OCI-LY3 (cell line): Measurements from ENCODE around the gene GALNT14.

Source experiments
- H2AFZ ChIP-seq: fragments of 200-600, 300-600 bp; shearing (Covaris generic); 2 replicates; pipeline ENCODE4 v1.6.0; 2014; ENCODE audit warnings: antibody characterized with exemption, low read depth, low read length
- H3K27ac ChIP-seq: fragments of 200-600, 300-600 bp; sonication (generic); 2 replicates; pipeline ENCODE4 v1.5.1; 2014; ENCODE audit warnings: mild to moderate bottlenecking, low read length, moderate library complexity, mixed read lengths
- H3K27me3 ChIP-seq: fragments of 200-600, 300-600 bp; sonication (generic); 2 replicates; pipeline ENCODE4 v1.6.1; 2014; ENCODE audit warnings: low read depth, low read length, mixed read lengths
- H3K36me3 ChIP-seq: fragments of 200-600, 300-600 bp; sonication (generic); replicated peaks from 2 replicates; pipeline ENCODE3; 2014; ENCODE audit warnings: low read depth, low read length, mixed read lengths
- H3K4me1 ChIP-seq: fragments of 300-600, 200-600 bp; sonication (generic); 2 replicates; pipeline ENCODE4 v1.6.1; 2014; ENCODE audit warnings: low read length, mixed read lengths
- H3K4me2 ChIP-seq: fragments of 200-600, 300-600 bp; sonication (generic); 2 replicates; pipeline ENCODE4 v1.6.1; 2014; ENCODE audit warnings: low read length, mixed read lengths
- H3K4me3 ChIP-seq: fragments of 300-600, 200-600 bp; sonication (generic); 2 replicates; pipeline ENCODE4 v1.5.1; 2014; ENCODE audit warnings: antibody characterized with exemption, mild to moderate bottlenecking, low read length, moderate library complexity
- H3K79me2 ChIP-seq: fragments of 300-600, 200-600 bp; shearing (Covaris generic); 2 replicates; pipeline ENCODE4 v1.6.1; 2014; ENCODE audit warnings: mild to moderate bottlenecking, low read length, mixed read lengths
- H3K9ac ChIP-seq: fragments of 300-600, 200-600 bp; shearing (Covaris generic); 2 replicates; pipeline ENCODE4 v1.6.0; 2014; ENCODE audit warnings: mild to moderate bottlenecking, low read length, moderate library complexity
- H3K9me3 ChIP-seq: fragments of 200-600, 300-600 bp; shearing (Covaris generic); 2 replicates; pipeline ENCODE4 v1.6.1; 2014; ENCODE audit warnings: low read length, mixed read lengths; ENCODE audit not compliant: insufficient read depth
- H4K20me1 ChIP-seq: fragments of 200-600, 300-600 bp; sonication (generic); 2 replicates; pipeline ENCODE4 v1.6.1; 2016; ENCODE audit warnings: low read length, mixed read lengths; ENCODE audit not compliant: insufficient read depth
- CTCF ChIP-seq: fragments of 200-600, 300-600 bp; sonication (generic); IDR thresholded peaks from 2 replicates; pipeline ENCODE4 v1.5.1; 2014; ENCODE audit warnings: antibody characterized with exemption, low read length, low read depth
- EZH2phosphoT487 ChIP-seq: fragments of 200-600 bp; shearing (Covaris generic); IDR thresholded peaks from 2 replicates; pipeline ENCODE4 v1.6.1; 2018; ENCODE audit warnings: antibody characterized with exemption, mixed run types, low read depth

Gene GALNT14

GRCh38 chr2:30957591-30957990 lies 180.6 kb downstream of the GALNT14 start:
- Histone ChIP-seq H4K20me1 (0 out of 2 replicates have a peak, but pooled peaks cover 8% of the 10 kb centered on the region), H3K4me3 (no peak overlapping the region), H2AFZ (no peak overlapping the region), H3K4me2 (no peak overlapping the region), H3K27ac (no peak overlapping the region), H3K9ac (no peak overlapping the region), H3K9me3 (no peaks in the 10 kb centered on the region), H3K36me3 (peaks cover 51% of the 10 kb centered on the region), H3K27me3 (no peaks in the 10 kb centered on the region), H3K4me1 (peaks cover 14% of the 10 kb centered on the region), H3K79me2 (no peaks in the 10 kb centered on the region)
- TF ChIP-seq CTCF (no peak), EZH2phosphoT487 (no peak)

GRCh38 chr2:30956995-30957394 lies 181.2 kb downstream of the GALNT14 start:
- Histone ChIP-seq H3K4me3 (no peak overlapping the region), H3K9me3 (no peaks in the 10 kb centered on the region), H3K27me3 (no peaks in the 10 kb centered on the region), H3K79me2 (no peaks in the 10 kb centered on the region), H4K20me1 (0 out of 2 replicates have a peak, but pooled peaks cover 8% of the 10 kb centered on the region), H3K9ac (no peak overlapping the region), H3K36me3 (peaks cover 45% of the 10 kb centered on the region), H3K27ac (no peak overlapping the region), H3K4me1 (peaks cover 14% of the 10 kb centered on the region), H2AFZ (no peak overlapping the region), H3K4me2 (no peak overlapping the region)
- TF ChIP-seq CTCF: no peak
- TF ChIP-seq EZH2phosphoT487: no peak

- TF ChIP-seq EZH2phosphoT487 (no peak), CTCF (no peak)
Measured at GRCh38 chr2:30955516-30956132, 182.6 kb downstream of the GALNT14 start.

GRCh38 chr2:30950339-30950738 lies 187.9 kb downstream of the GALNT14 start:
- Histone ChIP-seq H2AFZ (no peak overlapping the region), H3K36me3 (peaks cover 75% of the 10 kb centered on the region), H3K9ac (no peak overlapping the region), H3K4me3 (no peak overlapping the region), H3K27ac (no peak overlapping the region), H3K9me3 (no peaks in the 10 kb centered on the region), H3K79me2 (no peaks in the 10 kb centered on the region; the same call in 1 of the 2 replicates), H3K4me1 (no peaks in the 10 kb centered on the region), H3K27me3 (no peaks in the 10 kb centered on the region), H4K20me1 (no peaks in the 10 kb centered on the region), H3K4me2 (no peak overlapping the region)
- TF ChIP-seq CTCF (no peak), EZH2phosphoT487 (no peak)

More at GRCh38 chr2:30955516-30956132, 182.6 kb downstream of the GALNT14 start:
- Histone ChIP-seq H3K27ac (no peak overlapping the region), H2AFZ (no peak overlapping the region), H3K36me3 (peaks cover 56% of the 10 kb centered on the region), H3K9me3 (no peaks in the 10 kb centered on the region), H3K4me1 (peaks cover 14% of the 10 kb centered on the region), H4K20me1 (0 out of 2 replicates have a peak, but pooled peaks cover 8% of the 10 kb centered on the region), H3K79me2 (no peaks in the 10 kb centered on the region), H3K9ac (no peak overlapping the region), H3K4me2 (no peak overlapping the region), H3K27me3 (no peaks in the 10 kb centered on the region), H3K4me3 (no peak overlapping the region)
